Nucleus accumbens (tissue), 56 donors: ENCODE data around the gene COL4A1.
A peak's percentile ranks its signal among the peaks of the same experiment; 100 is the strongest.

Experiments used
- DNase-seq, 56 donors: peaks; one replicate each; lab custom pipeline; 2025; lab: John Stamatoyannopoulos, UW

Gene COL4A1

GRCh38 chr13:110280231-110280813, 26.6 kb downstream of the COL4A1 start:
- no peak for DNase-seq

- DNase-seq: no peak
These were observed 27.3 kb downstream of the COL4A1 start for GRCh38 chr13:110279684-110280083.

GRCh38 chr13:110278859-110279258, 28.1 kb downstream of the COL4A1 start:
- no peak for DNase-seq

GRCh38 chr13:110277357-110277975, 29.5 kb downstream of the COL4A1 start:
- DNase-seq: no peak

- DNase-seq: no peak
These were observed 30.4 kb downstream of the COL4A1 start for GRCh38 chr13:110276553-110276950.

GRCh38 chr13:110275931-110276552, 30.9 kb downstream of the COL4A1 start:
- no peak for DNase-seq

- no peak for DNase-seq
These were observed 32.3 kb downstream of the COL4A1 start for GRCh38 chr13:110274687-110275086.

- no peak for DNase-seq
These were observed 33.7 kb downstream of the COL4A1 start for GRCh38 chr13:110273254-110273653.

GRCh38 chr13:110272651-110273050, 34.3 kb downstream of the COL4A1 start:
- no peak for DNase-seq

- no peak for DNase-seq
These were observed 34.7 kb downstream of the COL4A1 start for GRCh38 chr13:110272227-110272626.

- no peak for DNase-seq
These were observed 35.6 kb downstream of the COL4A1 start for GRCh38 chr13:110271313-110271712.

- DNase-seq: no peak
These were observed 36.5 kb downstream of the COL4A1 start for GRCh38 chr13:110270507-110270906.

- no peak for DNase-seq
These were observed 37.3 kb downstream of the COL4A1 start for GRCh38 chr13:110269509-110270185.

GRCh38 chr13:110268576-110269185, 38.3 kb downstream of the COL4A1 start:
- no peak for DNase-seq

- no peak for DNase-seq
These were observed 38.9 kb downstream of the COL4A1 start for GRCh38 chr13:110268061-110268460.

GRCh38 chr13:110266983-110267382, 40.0 kb downstream of the COL4A1 start:
- DNase-seq: no peak

GRCh38 chr13:110266431-110266809, 40.5 kb downstream of the COL4A1 start:
- DNase-seq: no peak

GRCh38 chr13:110265682-110266430, 41.1 kb downstream of the COL4A1 start:
- DNase-seq: peak in 4 of 56 donors; percentile 16 to 58 (median 38)

- no peak for DNase-seq
These were observed 41.6 kb downstream of the COL4A1 start for GRCh38 chr13:110265341-110265681.

- DNase-seq: no peak
These were observed 42.2 kb downstream of the COL4A1 start for GRCh38 chr13:110264685-110265275.
